GM12873 (cell line): ENCODE results near the gene SMYD3.

Experiments used
- CTCF ChIP-seq: IDR thresholded peaks from 2 replicates; pipeline ENCODE4 v1.5.1; 2012; ENCODE audit warnings: low read depth, mild to moderate bottlenecking, moderate library complexity, low read length, control low read depth; ENCODE audit not compliant: insufficient read depth; ENCODE audit errors: missing control alignments

Gene SMYD3

GRCh38 chr1:246462986-246463385 lies 44.1 kb downstream of the SMYD3 start:
- no peak for TF ChIP-seq CTCF

GRCh38 chr1:246460406-246460805 lies 46.7 kb downstream of the SMYD3 start:
- no peak for TF ChIP-seq CTCF

GRCh38 chr1:246459221-246459620 lies 47.9 kb downstream of the SMYD3 start:
- TF ChIP-seq CTCF, result no peak

- TF ChIP-seq CTCF, result no peak
These were observed 51.6 kb downstream of the SMYD3 start for GRCh38 chr1:246455476-246455875.

- TF ChIP-seq CTCF, result no peak
These were observed 52.4 kb downstream of the SMYD3 start for GRCh38 chr1:246454655-246455054.

- peak; percentile 54 for TF ChIP-seq CTCF
These were observed 56.3 kb downstream of the SMYD3 start for GRCh38 chr1:246450611-246451251.

GRCh38 chr1:246448373-246448772 lies 58.7 kb downstream of the SMYD3 start:
- TF ChIP-seq CTCF, result no peak
